Transverse colon (tissue), 4 donors: Measurements from ENCODE around the gene ESRRG. TPM values are rescaled to one million over a fixed set of nuclear protein-coding genes. Genes with fewer than 3 reads are reported as not detected.

Experiments used
- DNase-seq: peaks from one replicate; pipeline ENCODE4 v3.0.0-alpha.2; 2019
- H3K27ac ChIP-seq, 4 donors: fragments of 200-600 bp; sonication (generic); 2 replicates each; pipeline ENCODE4 v1.5.1; 2016 to 2018; ENCODE audit warnings: inconsistent platforms in 4 of 4
- H3K27me3 ChIP-seq: fragments of 200-600 bp; sonication (generic); 2 replicates; pipeline ENCODE4 v1.5.1; 2017; ENCODE audit warnings: inconsistent platforms
- H3K36me3 ChIP-seq, 4 donors: fragments of 200-600 bp; sonication (generic); 2 replicates each; pipeline ENCODE4 v1.5.1; 2017 to 2019; ENCODE audit warnings: inconsistent platforms in 4 of 4
- H3K4me1 ChIP-seq, 4 donors: fragments of 200-600 bp; sonication (generic); 2 replicates each; pipeline ENCODE4 v1.5.1; 2017 to 2020; ENCODE audit warnings: inconsistent platforms in 4 of 4
- H3K4me3 ChIP-seq, 4 donors: fragments of 200-600 bp; sonication (generic); 1 replicate in 1 of 4; 2 replicates in 3 of 4; pipeline versions ENCODE4 v1.5.1 to v1.6.1; 2017 to 2019; ENCODE audit warnings: inconsistent platforms in 4 of 4
- H3K9me3 ChIP-seq, 2 donors: fragments of 200-600 bp; sonication (generic); 2 replicates each; pipeline ENCODE4 v1.5.1; 2017 to 2019; ENCODE audit warnings: inconsistent platforms in 2 of 2
- EP300 ChIP-seq: sonication (generic); formaldehyde crosslinking; IDR thresholded peaks from one replicate; pipeline ENCODE4 v1.6.1; 2017; ENCODE audit warnings: antibody characterized with exemption, low read depth
- POLR2A ChIP-seq: fragments of 450-650 bp; IDR thresholded peaks from one replicate; pipeline ENCODE4 v1.6.1; 2016; ENCODE audit warnings: antibody characterized with exemption, mild to moderate bottlenecking, moderate library complexity
- POLR2AphosphoS5 ChIP-seq, 3 donors: sonication (generic); formaldehyde crosslinking; IDR thresholded peaks; one replicate each; pipeline ENCODE4 v1.6.1; 2016; ENCODE audit warnings: antibody characterized with exemption in 3 of 3
- WGBS, 2 donors: methylation state at CpG; one replicate each; pipeline ENCODE4 v1.1.5; 2018; ENCODE audit warnings: low coverage in 1 of 2; 5-methylcytosine and 5-hydroxymethylcytosine counted together
- in situ Hi-C, 4 donors: fragments of 200-750 bp; cut with MboI; loops; one replicate each; pipeline versions ENCODE4 v1.15.0 to v1.15.1; 2017; ENCODE audit warnings: low sequenced_read_pairs in 3 of 4, low pct_ligation_motif_present in 1 of 4, low pct_unique_long_range_greater_than_20kb in 1 of 4
- intact Hi-C: fragments of 100-400 bp; cut with DNase I; formaldehyde crosslinking; loops from one replicate; pipeline ENCODE4 v1.15.1; 2023; ENCODE audit warnings: low total_unique reads
- total RNA-seq, 4 donors: library from RNA; depleted of rRNA; stranded (reverse); fragments of >200 nt; gene quantifications; one replicate each; pipeline ENCODE4 v1.1.0, GENCODE V29; 2016
- TF ChIP-seq, protein P1 (sequence below), 5 experiments: fragments of 200-600 bp in 3 of 5; fragments of 450-650 bp in 2 of 5; sonication (generic) in 3 of 5; IDR thresholded peaks; 1 replicate in 2 of 5; 2 replicates in 3 of 5; pipeline ENCODE4 v1.5.1; 2016 to 2017; ENCODE audit warnings: antibody characterized with exemption in 5 of 5, inconsistent platforms in 3 of 5, mild to moderate bottlenecking in 2 of 5, moderate library complexity in 1 of 5

ESRRG gene
- total RNA-seq, 4 donors from 2014 or later, result 0.20 to 1.5 (median 0.50) TPM

DNA sequence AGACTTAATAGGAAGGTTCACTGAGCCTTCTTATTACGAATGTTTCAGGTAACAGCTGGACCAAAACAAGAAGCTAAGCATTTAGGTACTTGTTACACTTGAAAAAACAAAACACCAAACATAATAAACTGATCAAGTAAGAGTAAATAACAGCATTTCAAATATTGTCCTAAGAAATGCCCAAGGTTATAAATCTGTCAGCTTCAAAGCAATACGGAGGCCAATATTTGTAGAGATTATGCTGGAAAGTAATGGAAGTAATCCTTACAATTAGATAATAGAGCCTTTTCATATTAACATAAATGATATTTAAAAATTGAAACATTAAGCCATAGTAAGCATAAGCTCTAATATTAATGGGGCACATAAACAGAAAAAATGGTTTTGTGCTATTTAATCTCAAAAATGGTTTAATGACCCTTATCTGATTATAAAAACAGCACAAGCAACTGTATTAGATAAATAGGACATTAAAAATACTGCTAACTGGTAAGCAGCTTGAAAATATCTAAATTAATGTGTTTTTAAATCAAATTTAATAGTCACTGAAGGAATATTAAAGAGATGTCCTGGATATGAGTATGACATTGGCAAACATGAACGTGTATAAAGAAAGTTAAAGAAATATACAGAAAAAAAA lies 256.9 kb downstream of the ESRRG start:
- in situ Hi-C loops, result no loop called here
- Histone ChIP-seq H3K27ac (no peak overlapping the region), H3K36me3 (no peaks in the 10 kb centered on the region), H3K4me1 (no peaks in the 10 kb centered on the region), H3K4me3 (no peak overlapping the region), H3K9me3 (no peaks in the 10 kb centered on the region), H3K27me3 (no peaks in the 10 kb centered on the region)
- no peak for TF ChIP-seq POLR2AphosphoS5 (IDR thresholded peaks at IDR 0.05)
- TF ChIP-seq, protein P1, sequence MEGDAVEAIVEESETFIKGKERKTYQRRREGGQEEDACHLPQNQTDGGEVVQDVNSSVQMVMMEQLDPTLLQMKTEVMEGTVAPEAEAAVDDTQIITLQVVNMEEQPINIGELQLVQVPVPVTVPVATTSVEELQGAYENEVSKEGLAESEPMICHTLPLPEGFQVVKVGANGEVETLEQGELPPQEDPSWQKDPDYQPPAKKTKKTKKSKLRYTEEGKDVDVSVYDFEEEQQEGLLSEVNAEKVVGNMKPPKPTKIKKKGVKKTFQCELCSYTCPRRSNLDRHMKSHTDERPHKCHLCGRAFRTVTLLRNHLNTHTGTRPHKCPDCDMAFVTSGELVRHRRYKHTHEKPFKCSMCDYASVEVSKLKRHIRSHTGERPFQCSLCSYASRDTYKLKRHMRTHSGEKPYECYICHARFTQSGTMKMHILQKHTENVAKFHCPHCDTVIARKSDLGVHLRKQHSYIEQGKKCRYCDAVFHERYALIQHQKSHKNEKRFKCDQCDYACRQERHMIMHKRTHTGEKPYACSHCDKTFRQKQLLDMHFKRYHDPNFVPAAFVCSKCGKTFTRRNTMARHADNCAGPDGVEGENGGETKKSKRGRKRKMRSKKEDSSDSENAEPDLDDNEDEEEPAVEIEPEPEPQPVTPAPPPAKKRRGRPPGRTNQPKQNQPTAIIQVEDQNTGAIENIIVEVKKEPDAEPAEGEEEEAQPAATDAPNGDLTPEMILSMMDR (IDR thresholded peaks at IDR 0.05), result no peak
- 77 to 90% methylated on average over 3 of the region's 3 CpGs for WGBS, 2 donors
- no peak for DNase-seq
- intact Hi-C loops, result no loop called here

DNA sequence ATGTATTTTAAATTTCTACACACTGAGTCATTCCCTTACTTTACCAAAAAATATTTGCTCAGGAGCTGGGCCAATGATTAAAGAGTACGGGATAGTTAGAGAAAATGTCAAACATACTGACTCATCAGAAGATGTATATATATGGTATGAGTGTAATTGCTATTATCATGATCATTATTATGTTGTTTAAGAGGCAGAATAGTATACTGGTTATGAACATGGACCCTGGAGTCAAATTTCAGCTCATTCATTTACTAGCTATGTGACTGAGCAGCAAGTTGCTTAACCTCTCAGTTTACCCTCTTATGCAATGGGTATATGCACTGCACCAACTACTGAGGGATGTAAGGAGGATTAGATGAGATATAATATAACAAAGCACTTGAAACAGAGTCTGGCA lies 258.7 kb downstream of the ESRRG start:
- DNase-seq, result no peak
- H3K9me3 ChIP-seq, result no peaks in the 10 kb centered on the region
- H3K27ac ChIP-seq, result no peak overlapping the region
- no peaks in the 10 kb centered on the region for H3K36me3 ChIP-seq
- no peaks in the 10 kb centered on the region for H3K27me3 ChIP-seq
- TF ChIP-seq POLR2AphosphoS5 (IDR thresholded peaks at IDR 0.05) (no peak), EP300 (no peak), POLR2A (no peak)
- TF ChIP-seq, protein P1 (IDR thresholded peaks at IDR 0.05), result no peak
- no peaks in the 10 kb centered on the region for H3K4me1 ChIP-seq
- WGBS, 2 donors, result 53 to 64% methylated on average over 1 of the region's 1 CpG
- in situ Hi-C loops, result no loop called here
- intact Hi-C loops, result no loop called here
- no peak overlapping the region for H3K4me3 ChIP-seq

DNA sequence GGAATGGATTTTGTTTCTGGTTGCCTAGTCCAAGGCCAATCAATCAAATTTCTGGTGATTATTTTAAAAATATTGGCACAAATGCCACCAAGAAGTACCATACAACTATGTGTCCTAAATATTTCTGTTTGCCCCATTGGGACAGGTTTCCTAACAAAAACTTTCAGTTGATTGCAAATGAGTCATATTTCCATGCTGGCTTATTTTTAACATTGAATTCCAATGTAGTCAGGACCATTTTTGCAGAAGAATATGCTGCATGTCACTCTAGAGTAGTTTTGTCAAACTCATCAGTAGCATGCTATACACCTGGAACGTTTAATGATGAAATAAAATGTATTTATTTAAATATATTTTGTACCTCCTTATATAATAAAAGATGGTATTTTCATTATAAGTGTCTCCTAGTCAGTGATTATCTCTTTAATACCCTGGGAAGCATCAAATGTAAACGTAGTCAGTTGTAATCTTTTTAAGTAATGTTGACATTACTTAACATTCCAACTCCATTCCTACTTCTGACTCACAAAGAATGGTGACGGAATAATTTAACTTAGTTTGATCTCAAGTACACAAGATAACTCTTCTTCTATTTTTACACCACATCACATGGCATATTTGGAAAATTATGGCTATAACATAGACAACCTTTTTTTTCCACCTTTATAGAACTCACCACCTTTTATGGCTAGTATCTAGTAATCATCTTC lies 261.0 kb downstream of the ESRRG start:
- Histone ChIP-seq H3K9me3 (no peaks in the 10 kb centered on the region), H3K27me3 (no peaks in the 10 kb centered on the region), H3K4me3 (no peak overlapping the region), H3K36me3 (no peaks in the 10 kb centered on the region), H3K4me1 (no peaks in the 10 kb centered on the region), H3K27ac (no peak overlapping the region)
- intact Hi-C loops, result no loop called here
- DNase-seq, result no peak
- WGBS, 2 donors, result 34 to 35% methylated on average over 3 of the region's 3 CpGs
- in situ Hi-C loops, result no loop called here
- no peak for TF ChIP-seq POLR2A
- no peak for TF ChIP-seq POLR2AphosphoS5 (IDR thresholded peaks at IDR 0.05)
- TF ChIP-seq, protein P1 (IDR thresholded peaks at IDR 0.05), result no peak
- no peak for TF ChIP-seq EP300

DNA sequence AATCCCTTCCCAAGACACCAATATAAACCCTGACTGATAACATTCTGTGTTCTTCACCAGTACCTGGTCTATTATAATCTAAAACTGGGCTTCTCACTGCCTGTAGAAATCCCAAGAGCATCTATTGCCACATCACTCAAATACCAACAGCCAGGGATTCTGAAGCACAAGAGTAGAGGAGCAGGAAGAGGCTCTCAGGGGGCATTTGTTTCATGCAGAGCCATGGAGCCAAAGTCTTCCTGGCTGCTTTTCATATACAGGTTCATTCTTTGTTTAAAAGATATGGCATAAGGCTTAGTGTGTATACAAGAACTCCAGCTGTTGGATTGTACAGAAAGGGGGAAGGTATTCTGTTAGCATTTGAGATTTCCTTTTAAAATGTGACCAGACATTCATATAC lies 261.8 kb downstream of the ESRRG start:
- no peak for TF ChIP-seq POLR2A
- H3K4me1 ChIP-seq, result no peaks in the 10 kb centered on the region
- H3K27me3 ChIP-seq, result no peaks in the 10 kb centered on the region
- H3K36me3 ChIP-seq, result no peaks in the 10 kb centered on the region
- in situ Hi-C loops (no loop called here), intact Hi-C loops (no loop called here)
- no peaks in the 10 kb centered on the region for H3K9me3 ChIP-seq
- H3K4me3 ChIP-seq, result no peak overlapping the region
- DNase-seq, result no peak
- H3K27ac ChIP-seq, result no peak overlapping the region
